Left lung (tissue), 10 donors: ENCODE results near the gene ATXN1. TPM values are rescaled to one million over a fixed set of nuclear protein-coding genes. Genes with fewer than 3 reads are reported as not detected.
A peak's percentile ranks its signal among the peaks of the same experiment; 100 is the strongest.

Experiments
- ATAC-seq: fragments of 200-7000 bp; cut with Tn5 transposase; one replicate; pipeline ENCODE4 v1.9.1; 2020; ENCODE audit warnings: moderate library complexity
- DNase-seq, 4 donors: peaks; one replicate each; pipeline ENCODE4 v3.0.0-alpha.2; 2013 to 2020
- H3K27ac ChIP-seq, 2 donors: fragments of 200-600 bp; sonication (generic) in 1 of 2; one replicate each; pipeline versions ENCODE4 v1.5.0 to v1.8.0; 2020 to 2021
- H3K27me3 ChIP-seq, 2 donors: fragments of 200-600 bp; sonication (generic) in 1 of 2; one replicate each; pipeline versions ENCODE4 v1.5.0 to v1.8.0; 2020 to 2021
- H3K36me3 ChIP-seq, 2 donors: fragments of 200-600 bp; sonication (generic) in 1 of 2; one replicate each; pipeline versions ENCODE4 v1.5.0 to v1.8.0; 2020 to 2021
- H3K4me1 ChIP-seq, 2 donors: fragments of 200-600 bp; one replicate each; pipeline ENCODE4 v1.8.0; 2021
- H3K4me3 ChIP-seq, 2 donors: fragments of 200-600 bp; sonication (generic) in 1 of 2; one replicate each; pipeline versions ENCODE4 v1.5.0 to v1.8.0; 2020 to 2021; ENCODE audit warnings: mild to moderate bottlenecking in 1 of 2
- H3K9me3 ChIP-seq, 2 donors: fragments of 200-600 bp; sonication (generic) in 1 of 2; one replicate each; pipeline versions ENCODE4 v1.5.0 to v1.8.0; 2020 to 2021
- CTCF ChIP-seq, 2 donors: fragments of 200-600 bp; sonication (generic) in 1 of 2; IDR thresholded peaks; one replicate each; pipeline versions ENCODE4 v1.5.0 to v1.8.0; 2021; ENCODE audit warnings: antibody characterized with exemption in 2 of 2
- intact Hi-C, 2 donors: fragments of 100-400 bp; cut with DNase I; formaldehyde crosslinking; loops; one replicate each; pipeline versions ENCODE4 v1.11.2 to v1.14.2; 2022
- polyA plus RNA-seq, 6 donors: library from polyadenylated mRNA; unstranded; fragments of 120-200 nt; gene quantifications; one replicate each; pipeline ENCODE4 v1.2.1, GENCODE V29; 2013; ENCODE audit not compliant: insufficient read length in 6 of 6
- total RNA-seq, 2 donors: library from RNA; stranded (reverse); fragmentation: NEBNext Ultra II Directional; extraction: Animal tissue kit (Norgen Biotek cat#: 25700); gene quantifications; one replicate each; pipeline ENCODE4 v1.2.1, GENCODE V29; 2021
- donor health status: DM: no; HTN: yes; CAD: no.
- donor health status: DM: no; HTN: no; CAD: no.

ATXN1 gene
- total and polyA plus RNA-seq, 8 donors: 23.3 to 67.4 (median 27.3) TPM

- Histone ChIP-seq H3K4me3 (no peak overlapping the region), H3K27me3 (no peaks in the 10 kb centered on the region), H3K36me3 (no peaks in the 10 kb centered on the region), H3K27ac (peak overlapping the region; percentile 4 to 64), H3K4me1 (peaks cover 20 to 74% of the 10 kb centered on the region in 2 donors), H3K9me3 (no peaks in the 10 kb centered on the region)
- no peak for TF ChIP-seq CTCF (IDR thresholded peaks at IDR 0.05)
- DNase-seq: no peak
- ATAC-seq: peak; percentile 58
- intact Hi-C loops: no loop called here
Measured at GRCh38 chr6:16671302-16672289, 89.7 kb downstream of the ATXN1 start.

GRCh38 chr6:16670617-16671051 is 90.6 kb downstream of the ATXN1 start:
- Histone ChIP-seq H3K27me3 (no peaks in the 10 kb centered on the region), H3K27ac (peak overlapping the region; percentile 64 to 67), H3K36me3 (no peaks in the 10 kb centered on the region), H3K4me1 (peaks cover 17 to 64% of the 10 kb centered on the region in 2 donors), H3K4me3 (no peak overlapping the region), H3K9me3 (no peaks in the 10 kb centered on the region)
- TF ChIP-seq CTCF (IDR thresholded peaks at IDR 0.05): no peak
- DNase-seq (no peak), ATAC-seq (no peak)
- intact Hi-C loops: no loop called here

GRCh38 chr6:16670183-16670582 is 91.1 kb downstream of the ATXN1 start:
- H3K27ac ChIP-seq: peak overlapping the region; percentile 64 to 67
- ATAC-seq (peak; percentile 78), DNase-seq (peak in 3 of 4 donors; percentile 28 to 82 (median 79))
- no peak for TF ChIP-seq CTCF (IDR thresholded peaks at IDR 0.05)
- intact Hi-C loops: no loop called here
- H3K36me3 ChIP-seq: no peaks in the 10 kb centered on the region
- H3K27me3 ChIP-seq: no peaks in the 10 kb centered on the region
- H3K4me1 ChIP-seq: peaks cover 17 to 63% of the 10 kb centered on the region in 2 donors
- H3K4me3 ChIP-seq: no peak overlapping the region
- no peaks in the 10 kb centered on the region for H3K9me3 ChIP-seq

GRCh38 chr6:16669227-16669626 is 92.0 kb downstream of the ATXN1 start:
- Histone ChIP-seq H3K36me3 (no peaks in the 10 kb centered on the region), H3K27ac (peak overlapping the region; percentile 64 to 67), H3K4me3 (no peak overlapping the region), H3K4me1 (peaks cover 17 to 53% of the 10 kb centered on the region in 2 donors), H3K9me3 (no peaks in the 10 kb centered on the region), H3K27me3 (no peaks in the 10 kb centered on the region)
- peak; percentile 61 for ATAC-seq
- TF ChIP-seq CTCF (IDR thresholded peaks at IDR 0.05): no peak
- DNase-seq: no peak
- intact Hi-C loops: no loop called here

- ATAC-seq (no peak), DNase-seq (no peak)
- TF ChIP-seq CTCF (IDR thresholded peaks at IDR 0.05): no peak
- no peak overlapping the region for H3K4me3 ChIP-seq
- no peaks in the 10 kb centered on the region for H3K9me3 ChIP-seq
- H3K27me3 ChIP-seq: no peaks in the 10 kb centered on the region
- no peaks in the 10 kb centered on the region for H3K36me3 ChIP-seq
- peaks cover 17 to 48% of the 10 kb centered on the region in 2 donors for H3K4me1 ChIP-seq
- H3K27ac ChIP-seq: no peak overlapping the region
- intact Hi-C loops: no loop called here
Measured at GRCh38 chr6:16667509-16667908, 93.8 kb downstream of the ATXN1 start.
